Mucosa of rectum (tissue), 2 donors: ENCODE measurements around the gene PRSS48.
"Not testable (repeated sequence)": the region's sequence is repeated elsewhere in the genome, so short reads cannot be mapped to it uniquely, and the experiment has no call there.

Experiments
- H3K27ac ChIP-seq, 2 donors: one replicate each; pipeline ENCODE4 v1.7.0; 2013; ENCODE audit warnings: inconsistent platforms in 2 of 2, low read depth in 2 of 2, low read length in 2 of 2
- H3K27me3 ChIP-seq, 2 donors: one replicate each; pipeline ENCODE4 v1.7.0; 2013; ENCODE audit warnings: low read length in 2 of 2; ENCODE audit not compliant: control insufficient read depth in 2 of 2, insufficient read depth in 2 of 2
- H3K36me3 ChIP-seq, 2 donors: one replicate each; pipeline ENCODE4 v1.7.0; 2013; ENCODE audit warnings: low read length in 2 of 2; ENCODE audit not compliant: control insufficient read depth in 2 of 2, insufficient read depth in 2 of 2
- H3K4me1 ChIP-seq, 2 donors: one replicate each; pipeline ENCODE4 v1.7.0; 2013; ENCODE audit warnings: low read length in 2 of 2, mild to moderate bottlenecking in 1 of 2; ENCODE audit not compliant: control insufficient read depth in 2 of 2, insufficient read depth in 2 of 2
- H3K4me3 ChIP-seq, 2 donors: one replicate each; pipeline ENCODE4 v1.7.0; 2013; ENCODE audit warnings: low read length in 2 of 2
- H3K9ac ChIP-seq, 2 donors: one replicate each; pipeline ENCODE4 v1.7.0; 2013; ENCODE audit warnings: low read length in 2 of 2, low read depth in 1 of 2, mild to moderate bottlenecking in 1 of 2
- H3K9me3 ChIP-seq, 2 donors: one replicate each; pipeline ENCODE4 v1.7.0; 2013; ENCODE audit warnings: low read length in 2 of 2; ENCODE audit not compliant: control insufficient read depth in 2 of 2
- donor health status: healthy.
- donor health status: Normal muscosa, but diverticular disease.

PRSS48 gene

GRCh38 chr4:151260526-151260925 is 16.4 kb upstream of the PRSS48 start:
- Histone ChIP-seq H3K27me3 (no peaks in the 10 kb centered on the region), H3K4me3 (no peak overlapping the region), H3K9ac (no peak overlapping the region), H3K9me3 (no peaks in the 10 kb centered on the region), H3K36me3 (peaks cover 0 to 2% of the 10 kb centered on the region in 2 donors), H3K27ac (no peak overlapping the region), H3K4me1 (no peaks in the 10 kb centered on the region)

DNA sequence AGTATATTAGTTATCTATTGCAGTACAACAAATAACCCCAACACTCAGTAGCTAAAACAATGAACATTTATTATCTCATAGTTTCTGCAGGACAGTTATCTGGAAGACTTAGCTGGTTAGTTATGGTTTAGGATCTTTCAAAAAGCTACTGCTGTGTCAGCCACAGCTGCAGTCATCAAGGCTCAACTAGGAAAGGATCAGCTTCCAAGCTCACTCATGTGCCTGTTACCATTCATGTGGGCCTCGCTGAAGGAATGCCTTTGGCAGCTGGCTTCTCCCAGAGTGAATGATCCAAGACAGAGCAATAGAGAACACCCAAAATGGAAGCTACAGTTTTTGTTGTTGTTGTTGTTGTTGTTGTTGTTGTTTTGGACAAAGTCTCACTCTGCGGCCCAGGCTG is 13.5 kb upstream of the PRSS48 start:
- Histone ChIP-seq H3K4me1 (no peaks in the 10 kb centered on the region), H3K27ac (no peak overlapping the region), H3K27me3 (no peaks in the 10 kb centered on the region), H3K9ac (no peak overlapping the region), H3K4me3 (no peak overlapping the region), H3K36me3 (peaks cover 0 to 2% of the 10 kb centered on the region in 2 donors), H3K9me3 (no peaks in the 10 kb centered on the region)

DNA sequence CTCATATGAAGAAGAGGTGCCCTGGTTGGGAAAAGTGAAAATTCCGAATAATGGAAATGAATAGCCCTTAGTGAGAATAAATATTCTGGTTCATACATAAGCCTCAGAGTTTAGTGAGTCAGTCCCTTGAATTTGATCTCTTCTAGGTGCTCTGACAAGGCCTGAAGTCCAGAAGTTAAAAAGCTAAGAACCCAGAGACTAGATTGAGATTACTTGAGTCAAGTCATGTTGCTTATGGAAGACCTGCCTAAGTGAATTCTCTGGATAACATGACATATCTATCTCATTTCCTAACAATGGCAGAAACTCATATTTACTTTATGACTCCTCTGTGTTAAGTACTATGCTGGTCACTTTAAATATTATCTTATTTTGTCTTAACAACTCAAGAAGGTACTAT is 10.5 kb upstream of the PRSS48 start:
- no peaks in the 10 kb centered on the region for H3K9me3 ChIP-seq
- H3K27me3 ChIP-seq: no peaks in the 10 kb centered on the region
- H3K36me3 ChIP-seq: no peaks in the 10 kb centered on the region
- H3K27ac ChIP-seq: no peak overlapping the region
- H3K4me1 ChIP-seq: no peaks in the 10 kb centered on the region
- no peak overlapping the region for H3K9ac ChIP-seq
- no peak overlapping the region for H3K4me3 ChIP-seq

DNA sequence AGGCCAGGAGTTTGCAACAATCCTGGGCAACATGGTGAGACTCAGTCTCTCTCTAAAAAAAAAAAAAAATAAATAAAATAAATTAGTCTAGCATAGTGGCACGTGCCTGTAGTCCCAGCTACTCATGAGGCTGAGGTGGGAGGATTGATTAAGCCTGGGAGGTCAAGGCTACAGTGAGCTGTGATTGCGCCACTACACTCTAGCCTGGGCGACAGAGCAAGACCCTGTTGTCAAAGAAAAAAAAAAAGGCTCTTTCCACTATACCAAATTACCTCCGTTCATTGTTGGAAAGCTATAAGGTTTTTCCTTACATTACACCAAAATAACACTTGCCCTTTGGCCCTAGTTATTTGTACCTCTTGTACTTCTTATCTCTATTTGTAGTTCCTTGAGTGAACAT is 9.9 kb upstream of the PRSS48 start:
- no peaks in the 10 kb centered on the region for H3K9me3 ChIP-seq
- no peak overlapping the region for H3K4me3 ChIP-seq
- H3K27ac ChIP-seq: no peak overlapping the region
- H3K36me3 ChIP-seq: no peaks in the 10 kb centered on the region
- no peaks in the 10 kb centered on the region for H3K27me3 ChIP-seq
- H3K4me1 ChIP-seq: no peaks in the 10 kb centered on the region
- no peak overlapping the region for H3K9ac ChIP-seq

DNA sequence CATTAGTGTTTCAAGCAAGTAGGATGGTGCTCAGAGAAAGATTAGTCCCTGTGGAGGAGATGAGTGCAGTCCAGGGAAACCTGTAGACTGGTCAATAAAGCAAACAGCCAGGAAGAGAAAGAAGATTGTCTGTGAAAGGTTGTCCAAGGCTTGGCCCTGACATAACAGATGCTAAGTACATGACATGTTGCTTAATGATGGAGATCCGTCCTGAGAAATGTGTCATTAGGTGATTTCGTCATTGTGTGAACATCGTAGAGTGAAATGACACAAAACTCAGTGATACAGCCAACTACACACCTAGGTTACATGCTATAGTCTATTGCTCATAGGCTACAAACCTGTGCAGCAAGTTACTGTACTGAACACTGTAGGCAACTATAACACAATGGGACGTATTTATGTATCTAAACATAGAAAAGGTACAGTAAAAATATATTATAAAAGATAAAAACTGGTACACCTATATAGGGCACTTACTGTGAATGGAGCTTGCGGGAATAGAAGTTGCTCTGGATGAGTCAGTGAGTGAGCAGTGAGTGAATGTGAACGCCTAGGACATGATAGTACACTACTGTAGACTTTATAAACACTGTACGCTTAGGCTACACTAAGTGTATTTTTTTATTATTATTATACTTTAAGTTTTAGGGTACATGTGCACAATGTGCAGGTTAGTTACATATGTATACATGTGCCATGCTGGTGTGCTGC is 9.0 kb upstream of the PRSS48 start:
- no peak overlapping the region for H3K4me3 ChIP-seq
- no peaks in the 10 kb centered on the region for H3K36me3 ChIP-seq
- H3K27ac ChIP-seq: no peak overlapping the region
- no peak overlapping the region for H3K9ac ChIP-seq
- no peaks in the 10 kb centered on the region for H3K9me3 ChIP-seq
- H3K27me3 ChIP-seq: no peaks in the 10 kb centered on the region
- no peaks in the 10 kb centered on the region for H3K4me1 ChIP-seq

GRCh38 chr4:151268905-151269304 is 8.1 kb upstream of the PRSS48 start:
- not testable (repeated sequence) for H3K27me3 ChIP-seq, H3K36me3 ChIP-seq, H3K27ac ChIP-seq, H3K9ac ChIP-seq, H3K9me3 ChIP-seq, H3K4me1 ChIP-seq, H3K4me3 ChIP-seq

DNA sequence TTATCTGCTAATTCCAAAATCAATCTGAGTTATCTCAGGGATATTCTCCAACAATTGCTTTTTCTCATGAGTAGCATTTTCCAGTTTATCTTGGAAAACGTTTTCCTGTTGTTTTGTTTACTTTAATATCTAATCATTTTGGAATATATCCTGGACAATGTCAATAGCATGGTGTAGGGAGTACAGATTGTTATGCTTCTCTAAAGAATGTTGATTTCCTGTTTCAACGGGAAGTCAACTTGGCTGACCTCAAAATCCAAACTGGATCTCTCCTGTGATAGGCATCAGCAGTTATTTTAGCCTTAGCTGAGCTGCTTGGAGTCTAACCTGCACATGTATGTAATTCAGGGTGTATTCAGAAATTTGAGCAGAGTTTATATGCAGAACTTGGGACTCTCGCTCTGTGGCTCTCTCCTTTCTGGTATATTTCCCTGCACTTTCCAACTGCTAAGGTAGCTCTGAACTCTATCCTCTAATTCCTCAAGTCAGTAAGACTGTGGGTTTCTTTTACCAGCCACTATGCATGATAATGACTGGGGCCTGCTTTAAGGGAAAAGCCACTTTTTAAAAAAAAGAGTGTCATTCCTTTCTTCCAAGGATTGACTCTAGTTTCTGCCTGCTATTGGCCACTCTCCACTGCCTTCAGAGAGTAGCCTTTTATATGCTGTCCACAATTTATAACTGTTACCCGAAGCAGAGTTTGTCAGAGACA is 7.7 kb downstream of the PRSS48 start:
- Histone ChIP-seq H3K9me3 (no peaks in the 10 kb centered on the region), H3K4me3 (no peak overlapping the region), H3K4me1 (no peaks in the 10 kb centered on the region), H3K9ac (no peak overlapping the region), H3K27me3 (no peaks in the 10 kb centered on the region), H3K27ac (no peak overlapping the region), H3K36me3 (no peaks in the 10 kb centered on the region)

GRCh38 chr4:151287409-151287808 is 10.4 kb downstream of the PRSS48 start:
- H3K36me3 ChIP-seq: no peaks in the 10 kb centered on the region
- H3K27ac ChIP-seq: no peak overlapping the region
- H3K4me3 ChIP-seq: no peak overlapping the region
- H3K4me1 ChIP-seq: no peaks in the 10 kb centered on the region
- H3K9me3 ChIP-seq: no peaks in the 10 kb centered on the region
- H3K27me3 ChIP-seq: no peaks in the 10 kb centered on the region
- H3K9ac ChIP-seq: no peak overlapping the region

DNA sequence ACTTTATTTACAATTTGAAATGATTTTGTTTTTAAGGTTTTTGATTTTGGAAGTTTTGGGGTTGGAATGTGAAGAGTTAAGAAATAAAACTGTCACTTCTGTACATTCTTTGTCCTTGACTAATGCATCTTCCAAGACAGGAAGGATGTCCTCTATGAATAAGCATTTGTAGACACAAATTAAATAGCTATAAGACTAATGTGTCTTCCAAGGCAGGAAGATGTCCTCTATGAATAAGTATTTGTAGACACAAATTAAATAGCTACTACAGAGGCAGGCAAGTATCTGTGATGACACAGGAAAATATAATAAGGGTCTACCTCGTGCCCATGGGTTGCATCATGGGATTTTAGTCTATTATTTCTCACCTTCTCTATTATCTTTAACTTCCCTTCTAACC is 14.5 kb downstream of the PRSS48 start:
- H3K9me3 ChIP-seq: no peaks in the 10 kb centered on the region
- no peak overlapping the region for H3K9ac ChIP-seq
- H3K27ac ChIP-seq: no peak overlapping the region
- H3K27me3 ChIP-seq: no peaks in the 10 kb centered on the region
- peaks cover 11 to 19% of the 10 kb centered on the region in 2 donors for H3K4me1 ChIP-seq
- H3K36me3 ChIP-seq: no peaks in the 10 kb centered on the region
- no peak overlapping the region for H3K4me3 ChIP-seq

GRCh38 chr4:151292038-151292437 is 15.1 kb downstream of the PRSS48 start:
- Histone ChIP-seq H3K9me3 (no peaks in the 10 kb centered on the region), H3K4me3 (no peak overlapping the region), H3K36me3 (no peaks in the 10 kb centered on the region), H3K9ac (no peak overlapping the region), H3K27me3 (no peaks in the 10 kb centered on the region), H3K4me1 (peaks cover 11 to 19% of the 10 kb centered on the region in 2 donors), H3K27ac (no peak overlapping the region)
